HG03565 (cell line): Measurements from ENCODE around the gene GJA4.
"Not testable (repeated sequence)": the region's sequence is repeated elsewhere in the genome, so short reads cannot be mapped to it uniquely, and the experiment has no call there.

Experiments used
- ATAC-seq: cut with Tn5 transposase; IDR thresholded peaks from one replicate; pipeline ENCODE4 v1.9.1; 2021; ENCODE audit warnings: mild to moderate bottlenecking, moderate library complexity; ENCODE audit not compliant: unreplicated experiment

The GJA4 gene

GRCh38 chr1:34787461-34788420 is 5.1 kb upstream of the GJA4 start:
- no peak for ATAC-seq

- no peak for ATAC-seq
These were observed 1.8 kb upstream of the GJA4 start for GRCh38 chr1:34790985-34791384.

GRCh38 chr1:34792424-34792823 is 375 bp upstream of the GJA4 start:
- ATAC-seq = no peak

- no peak for ATAC-seq
These were observed 1.4 kb downstream of the GJA4 start for GRCh38 chr1:34794001-34794789.

- no peak for ATAC-seq
These were observed 2.0 kb downstream of the GJA4 start for GRCh38 chr1:34794790-34795180.

- ATAC-seq = no peak
These were observed 3.1 kb downstream of the GJA4 start for GRCh38 chr1:34795916-34796315.

- ATAC-seq = no peak
These were observed 4.2 kb downstream of the GJA4 start for GRCh38 chr1:34796990-34797389.

- ATAC-seq = no peak
These were observed 7.4 kb downstream of the GJA4 start for GRCh38 chr1:34800214-34800613.

- ATAC-seq = no peak
These were observed 11.0 kb downstream of the GJA4 start for GRCh38 chr1:34803770-34804169.

- ATAC-seq = no peak
These were observed 13.6 kb downstream of the GJA4 start for GRCh38 chr1:34806396-34806795.

- ATAC-seq = no peak
These were observed 15.4 kb downstream of the GJA4 start for GRCh38 chr1:34808051-34808810.

GRCh38 chr1:34810781-34811180 is 18.0 kb downstream of the GJA4 start:
- not testable (repeated sequence) for ATAC-seq

- no peak for ATAC-seq
These were observed 23.5 kb downstream of the GJA4 start for GRCh38 chr1:34816332-34816731.

- ATAC-seq = no peak
These were observed 24.0 kb downstream of the GJA4 start for GRCh38 chr1:34816778-34817177.

GRCh38 chr1:34818862-34819261 is 26.1 kb downstream of the GJA4 start:
- not testable (repeated sequence) for ATAC-seq

GRCh38 chr1:34822202-34822601 is 29.4 kb downstream of the GJA4 start:
- ATAC-seq = no peak

- ATAC-seq = no peak
These were observed 32.1 kb downstream of the GJA4 start for GRCh38 chr1:34824817-34825454.

- no peak for ATAC-seq
These were observed 32.8 kb downstream of the GJA4 start for GRCh38 chr1:34825455-34826091.

- ATAC-seq = no peak
These were observed 34.6 kb downstream of the GJA4 start for GRCh38 chr1:34827341-34827941.

GRCh38 chr1:34828611-34829010 is 35.8 kb downstream of the GJA4 start:
- ATAC-seq = no peak
